Measurements from ENCODE around the gene UBA1.

UBA1 gene

DNA sequence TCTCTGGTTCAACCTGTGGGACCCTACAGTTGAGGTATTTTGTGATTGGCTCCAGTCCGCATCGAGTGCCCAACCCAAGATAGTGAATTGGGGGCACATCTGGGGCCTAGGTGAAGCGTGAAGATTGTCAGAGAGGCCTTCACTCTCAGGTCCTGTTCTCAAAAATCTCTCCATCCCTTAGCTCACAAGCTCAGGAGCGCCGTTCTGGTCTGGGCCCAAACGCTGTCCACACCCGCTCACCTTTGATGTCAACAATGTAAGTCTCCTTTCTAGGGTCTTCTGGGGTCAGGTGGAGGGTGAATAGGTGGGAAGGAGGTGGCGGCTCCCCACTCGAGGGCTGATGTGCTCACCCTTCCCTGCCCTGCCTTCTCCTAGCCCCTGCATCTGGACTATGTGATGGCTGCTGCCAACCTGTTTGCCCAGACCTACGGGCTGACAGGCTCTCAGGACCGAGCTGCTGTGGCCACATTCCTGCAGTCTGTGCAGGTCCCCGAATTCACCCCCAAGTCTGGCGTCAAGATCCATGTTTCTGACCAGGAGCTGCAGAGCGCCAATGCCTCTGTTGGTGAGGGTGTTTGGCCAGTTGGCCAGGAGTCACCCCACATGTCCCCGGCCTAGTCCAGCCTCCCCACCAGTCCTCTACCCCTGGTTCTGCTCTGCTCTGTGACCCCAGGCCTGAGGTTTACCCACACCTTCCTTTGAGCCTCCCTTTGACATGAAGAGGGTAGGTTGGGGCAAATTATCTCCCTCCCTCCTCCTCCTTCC, 17.2 kb downstream of the UBA1 start:
- TF ChIP-seq, protein P1, sequence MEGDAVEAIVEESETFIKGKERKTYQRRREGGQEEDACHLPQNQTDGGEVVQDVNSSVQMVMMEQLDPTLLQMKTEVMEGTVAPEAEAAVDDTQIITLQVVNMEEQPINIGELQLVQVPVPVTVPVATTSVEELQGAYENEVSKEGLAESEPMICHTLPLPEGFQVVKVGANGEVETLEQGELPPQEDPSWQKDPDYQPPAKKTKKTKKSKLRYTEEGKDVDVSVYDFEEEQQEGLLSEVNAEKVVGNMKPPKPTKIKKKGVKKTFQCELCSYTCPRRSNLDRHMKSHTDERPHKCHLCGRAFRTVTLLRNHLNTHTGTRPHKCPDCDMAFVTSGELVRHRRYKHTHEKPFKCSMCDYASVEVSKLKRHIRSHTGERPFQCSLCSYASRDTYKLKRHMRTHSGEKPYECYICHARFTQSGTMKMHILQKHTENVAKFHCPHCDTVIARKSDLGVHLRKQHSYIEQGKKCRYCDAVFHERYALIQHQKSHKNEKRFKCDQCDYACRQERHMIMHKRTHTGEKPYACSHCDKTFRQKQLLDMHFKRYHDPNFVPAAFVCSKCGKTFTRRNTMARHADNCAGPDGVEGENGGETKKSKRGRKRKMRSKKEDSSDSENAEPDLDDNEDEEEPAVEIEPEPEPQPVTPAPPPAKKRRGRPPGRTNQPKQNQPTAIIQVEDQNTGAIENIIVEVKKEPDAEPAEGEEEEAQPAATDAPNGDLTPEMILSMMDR (IDR thresholded peaks at IDR 0.05) = no peak

DNA sequence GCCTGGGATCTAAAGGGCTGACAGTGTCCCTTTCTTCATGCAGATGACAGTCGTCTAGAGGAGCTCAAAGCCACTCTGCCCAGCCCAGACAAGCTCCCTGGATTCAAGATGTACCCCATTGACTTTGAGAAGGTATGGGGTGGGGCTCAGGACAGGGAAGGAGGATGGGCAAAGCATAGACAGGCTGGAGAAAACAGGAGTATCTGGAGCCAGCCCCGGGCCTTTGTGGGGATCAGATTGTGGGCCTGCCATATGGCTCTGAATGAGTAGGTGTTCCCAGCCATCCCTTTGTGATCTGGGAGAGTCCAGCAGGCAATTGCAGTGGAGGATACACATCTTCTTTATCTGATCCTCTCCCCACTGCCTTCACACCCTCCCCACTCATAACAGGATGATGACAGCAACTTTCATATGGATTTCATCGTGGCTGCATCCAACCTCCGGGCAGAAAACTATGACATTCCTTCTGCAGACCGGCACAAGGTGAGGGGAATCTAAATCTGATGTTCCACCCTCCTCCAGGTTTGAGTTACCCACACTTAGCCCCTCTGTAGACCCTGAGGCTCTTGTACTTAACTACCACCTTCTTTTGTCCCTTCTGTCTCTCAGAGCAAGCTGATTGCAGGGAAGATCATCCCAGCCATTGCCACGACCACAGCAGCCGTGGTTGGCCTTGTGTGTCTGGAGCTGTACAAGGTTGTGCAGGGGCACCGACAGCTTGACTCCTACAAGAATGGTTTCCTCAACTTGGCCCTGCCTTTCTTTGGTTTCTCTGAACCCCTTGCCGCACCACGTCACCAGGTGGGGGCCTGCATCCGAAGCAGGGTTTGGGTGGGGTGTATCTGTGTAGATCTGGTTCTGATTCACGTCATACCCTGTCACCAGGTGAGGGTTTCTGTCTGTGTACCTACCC, 19.0 kb downstream of the UBA1 start:
- TF ChIP-seq, protein P1 (IDR thresholded peaks at IDR 0.05) = no peak

DNA sequence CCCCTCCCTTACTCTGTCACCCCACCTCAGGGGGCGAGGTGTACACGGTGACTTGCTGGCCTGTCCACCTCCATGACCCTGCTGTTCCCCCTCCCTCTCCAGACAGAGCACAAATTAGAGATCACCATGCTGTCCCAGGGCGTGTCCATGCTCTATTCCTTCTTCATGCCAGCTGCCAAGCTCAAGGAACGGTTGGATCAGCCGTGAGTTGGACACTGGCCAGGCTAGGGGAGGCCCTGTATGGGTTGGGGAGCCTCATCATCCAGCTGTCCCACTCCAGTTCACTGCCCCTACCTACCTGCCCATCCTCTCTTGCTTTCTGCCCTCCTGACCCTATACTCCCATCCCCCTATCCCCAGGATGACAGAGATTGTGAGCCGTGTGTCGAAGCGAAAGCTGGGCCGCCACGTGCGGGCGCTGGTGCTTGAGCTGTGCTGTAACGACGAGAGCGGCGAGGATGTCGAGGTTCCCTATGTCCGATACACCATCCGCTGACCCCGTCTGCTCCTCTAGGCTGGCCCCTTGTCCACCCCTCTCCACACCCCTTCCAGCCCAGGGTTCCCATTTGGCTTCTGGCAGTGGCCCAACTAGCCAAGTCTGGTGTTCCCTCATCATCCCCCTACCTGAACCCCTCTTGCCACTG, 20.9 kb downstream of the UBA1 start:
- TF ChIP-seq, protein P1 (IDR thresholded peaks at IDR 0.05) = no peak

DNA sequence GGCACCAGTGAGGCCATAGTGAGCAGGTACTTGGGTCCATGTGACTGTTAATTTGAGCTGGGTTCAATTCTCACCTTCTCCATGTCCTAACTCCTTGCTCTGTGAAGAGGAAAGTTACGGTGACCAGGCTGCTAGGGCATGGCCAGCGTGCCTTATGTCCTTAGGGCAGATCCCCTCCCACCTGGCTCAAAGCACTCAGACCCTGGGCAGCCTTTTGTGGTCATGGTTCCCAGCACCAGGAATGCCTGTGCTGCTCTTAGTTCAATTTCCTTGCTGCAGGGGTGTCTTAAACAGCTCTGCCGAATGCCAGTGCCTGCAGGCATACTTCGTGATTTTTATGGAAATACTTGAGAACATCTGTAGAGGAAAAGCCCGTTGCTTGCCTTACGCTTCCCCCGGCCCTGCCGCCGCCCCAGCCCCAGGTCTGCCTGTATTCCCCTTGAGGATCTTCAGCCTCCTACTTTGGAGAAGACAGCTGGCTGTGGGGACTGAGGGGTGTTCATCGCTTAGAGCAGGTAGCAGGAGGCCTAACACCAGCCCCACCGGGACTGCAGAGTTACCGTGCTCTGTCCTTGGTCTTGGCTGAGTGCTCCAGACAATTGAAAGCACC, 21.8 kb downstream of the UBA1 start:
- TF ChIP-seq, protein P1 (IDR thresholded peaks at IDR 0.05) = no peak

DNA sequence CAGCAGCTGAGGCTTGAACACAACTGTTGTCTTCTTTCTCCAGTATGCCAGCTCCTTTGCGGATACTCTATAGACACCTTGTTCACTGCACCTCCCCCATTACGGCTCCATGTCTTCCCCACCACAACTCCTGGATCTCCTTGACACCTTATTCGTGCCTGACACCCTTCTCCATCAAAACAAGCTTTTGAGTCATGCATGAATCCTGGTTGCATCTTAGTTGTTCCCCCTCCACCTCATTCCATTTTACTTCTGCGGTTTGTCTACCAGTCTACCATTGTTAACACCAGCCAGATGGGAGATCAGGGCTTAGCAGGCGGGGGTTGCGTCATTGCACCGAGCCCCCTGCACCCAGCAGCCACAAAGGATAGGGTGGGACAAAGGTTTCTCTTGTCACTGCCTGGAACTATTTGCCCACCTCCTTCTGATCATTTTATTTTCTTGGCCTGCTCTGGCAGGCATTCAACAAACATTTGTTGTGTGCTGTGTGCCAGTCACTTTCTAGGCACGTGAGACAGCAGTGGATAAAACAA, 22.8 kb downstream of the UBA1 start:
- TF ChIP-seq, protein P1 (IDR thresholded peaks at IDR 0.05) = no peak

DNA sequence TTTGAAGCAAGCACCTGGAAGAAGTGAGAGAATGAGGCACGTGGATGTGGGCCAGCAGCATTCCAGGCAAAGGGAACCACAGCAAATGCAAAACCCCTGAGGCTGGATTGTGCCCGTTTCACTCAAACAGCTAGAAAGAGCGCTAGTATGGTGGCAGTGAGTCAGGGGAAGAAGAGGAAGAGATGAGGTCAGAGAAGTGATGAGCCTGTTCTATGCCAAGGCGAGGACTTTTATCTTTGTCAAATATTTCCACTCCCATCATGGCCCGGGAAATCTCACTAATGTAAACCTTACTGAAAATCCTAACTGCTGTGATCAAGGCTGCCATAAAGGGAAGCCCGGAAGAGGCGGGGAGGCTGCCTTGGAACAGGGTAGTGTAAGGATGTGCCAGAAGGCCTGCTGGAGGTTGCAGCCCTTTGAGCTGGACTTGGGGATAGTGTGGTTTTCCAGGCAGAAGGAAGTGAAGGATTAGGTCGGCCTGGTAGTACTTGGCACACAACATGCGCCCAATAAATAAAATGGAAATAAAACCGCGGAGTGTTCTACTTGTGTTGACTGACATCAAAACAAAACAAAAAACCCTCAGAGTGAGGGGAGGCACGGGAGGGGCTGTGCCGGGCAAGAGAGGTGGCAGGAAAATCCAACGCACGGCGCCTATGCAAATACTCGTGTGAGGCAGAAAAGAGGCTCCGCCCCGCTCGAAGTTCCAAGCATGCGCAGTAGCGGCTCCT, 23.7 kb downstream of the UBA1 start:
- TF ChIP-seq, protein P1 (IDR thresholded peaks at IDR 0.05) = no peak

Measured in LNCAP (cell line).